Mesendoderm (in vitro differentiated cells): ENCODE measurements around the gene RUNDC3A.
"Not testable (repeated sequence)": the region's sequence is repeated elsewhere in the genome, so short reads cannot be mapped to it uniquely, and the experiment has no call there.

ENCODE experiments used
- DNase-seq: peaks from one replicate; pipeline ENCODE4 v3.0.0; 2013
- H2AK5ac ChIP-seq: 2 replicates; pipeline ENCODE4 v1.6.1; 2013; ENCODE audit warnings: low read length, inconsistent platforms
- H2BK120ac ChIP-seq: 2 replicates; pipeline ENCODE4 v1.6.1; 2013; ENCODE audit warnings: low read depth, mild to moderate bottlenecking, low read length, moderate library complexity, mixed read lengths
- H2BK15ac ChIP-seq: replicated peaks from 2 replicates; pipeline ENCODE4 v1.6.1; 2013; ENCODE audit warnings: low read depth, mild to moderate bottlenecking, moderate library complexity
- H2BK5ac ChIP-seq: 2 replicates; pipeline ENCODE4 v1.6.1; 2013; ENCODE audit warnings: low read length, inconsistent platforms
- H3K18ac ChIP-seq: 2 replicates; pipeline ENCODE4 v1.6.1; 2013; ENCODE audit warnings: mild to moderate bottlenecking, low read length, mixed read lengths
- H3K23ac ChIP-seq: one replicate; pipeline ENCODE4 v1.6.1; 2013; ENCODE audit warnings: low read length
- H3K27ac ChIP-seq: 2 replicates; pipeline ENCODE4 v1.5.1; 2013; ENCODE audit warnings: low read depth, mild to moderate bottlenecking, inconsistent platforms, low read length, moderate library complexity
- H3K27me3 ChIP-seq: 2 replicates; pipeline ENCODE4 v1.6.1; 2013; ENCODE audit warnings: low read length, control low read depth, mild to moderate bottlenecking, inconsistent platforms; ENCODE audit not compliant: insufficient read depth, poor library complexity
- H3K36me3 ChIP-seq: 2 replicates; pipeline ENCODE4 v1.6.1; 2013; ENCODE audit warnings: low read length, inconsistent platforms; ENCODE audit not compliant: control insufficient read depth, insufficient read depth
- H3K4ac ChIP-seq: one replicate; pipeline ENCODE4 v1.6.1; 2013; ENCODE audit warnings: low read depth, mild to moderate bottlenecking, low read length, moderate library complexity
- H3K4me1 ChIP-seq: 2 replicates; pipeline ENCODE4 v1.6.1; 2013; ENCODE audit warnings: low read depth, low read length, inconsistent platforms; ENCODE audit not compliant: control insufficient read depth
- H3K4me2 ChIP-seq: 2 replicates; pipeline ENCODE4 v1.6.1; 2013; ENCODE audit warnings: low read length
- H3K4me3 ChIP-seq: 2 replicates; pipeline ENCODE4 v1.5.1; 2013; ENCODE audit warnings: mild to moderate bottlenecking, low read length
- H3K56ac ChIP-seq: one replicate; pipeline ENCODE4 v1.6.1; 2013; ENCODE audit warnings: low read length
- H3K79me1 ChIP-seq: 2 replicates; pipeline ENCODE4 v1.6.1; 2013; ENCODE audit warnings: low read length, inconsistent platforms
- H3K79me2 ChIP-seq: 2 replicates; pipeline ENCODE4 v1.6.1; 2013; ENCODE audit warnings: mild to moderate bottlenecking, low read length; ENCODE audit not compliant: control insufficient read depth, insufficient read depth
- H3K9ac ChIP-seq: 2 replicates; pipeline ENCODE4 v1.6.1; 2013; ENCODE audit warnings: low read length, inconsistent platforms
- H4K5ac ChIP-seq: one replicate; pipeline ENCODE4 v1.6.1; 2013; ENCODE audit warnings: low read length
- H4K8ac ChIP-seq: one replicate; pipeline ENCODE4 v1.6.1; 2013; ENCODE audit warnings: low read depth, mild to moderate bottlenecking, control low read depth, low read length, moderate library complexity
- WGBS: extraction: QIAGEN DNeasy Blood & Tissue Kit; methylation state at CpG from one replicate; pipeline ENCODE4 v1.1.7; 2013; ENCODE audit warnings: low lambda C conversion rate, missing lambda C conversion rate; ENCODE audit not compliant: insufficient coverage; ENCODE audit errors: extremely low coverage; 5-methylcytosine and 5-hydroxymethylcytosine counted together

Gene RUNDC3A

GRCh38 chr17:44334727-44335126 is 26.3 kb downstream of the RUNDC3A start:
- Histone ChIP-seq H2BK120ac (no peak overlapping the region), H3K18ac (no peak overlapping the region), H4K5ac (no peak overlapping the region), H3K4me2 (no peak overlapping the region), H3K36me3 (no peaks in the 10 kb centered on the region), H3K4me1 (no peaks in the 10 kb centered on the region), H3K4ac (no peak overlapping the region), H4K8ac (no peak overlapping the region), H2BK5ac (no peak overlapping the region), H3K79me2 (no peaks in the 10 kb centered on the region), H3K4me3 (no peak overlapping the region), H2BK15ac (no peak overlapping the region), H3K79me1 (no peaks in the 10 kb centered on the region), H3K9ac (no peak overlapping the region), H2AK5ac (no peak overlapping the region), H3K27me3 (no peaks in the 10 kb centered on the region), H3K23ac (no peak overlapping the region), H3K27ac (no peak overlapping the region), H3K56ac (no peak overlapping the region)
- no CpG with 5 or more reads among the region's 3 CpGs for WGBS
- DNase-seq = no peak

- Histone ChIP-seq H3K27ac (no peak overlapping the region), H3K79me1 (no peaks in the 10 kb centered on the region), H3K36me3 (no peaks in the 10 kb centered on the region), H3K27me3 (no peaks in the 10 kb centered on the region), H3K9ac (no peak overlapping the region), H3K79me2 (no peaks in the 10 kb centered on the region), H4K5ac (no peak overlapping the region), H3K18ac (no peak overlapping the region), H3K23ac (no peak overlapping the region), H3K4me2 (no peak overlapping the region), H3K4ac (no peak overlapping the region), H3K4me1 (no peaks in the 10 kb centered on the region), H4K8ac (no peak overlapping the region), H3K4me3 (no peak overlapping the region), H2AK5ac (no peak overlapping the region), H3K56ac (no peak overlapping the region), H2BK5ac (no peak overlapping the region), H2BK120ac (no peak overlapping the region), H2BK15ac (no peak overlapping the region)
- DNase-seq = no peak
- WGBS = no CpG with 5 or more reads among the region's 3 CpGs
These were observed 27.2 kb downstream of the RUNDC3A start for GRCh38 chr17:44335564-44335963.

GRCh38 chr17:44335968-44336367 is 27.6 kb downstream of the RUNDC3A start:
- H3K18ac ChIP-seq = no peak overlapping the region
- H3K4me3 ChIP-seq = no peak overlapping the region
- H3K4ac ChIP-seq = no peak overlapping the region
- H3K27me3 ChIP-seq = no peaks in the 10 kb centered on the region
- H2BK5ac ChIP-seq = no peak overlapping the region
- no peak overlapping the region for H2BK120ac ChIP-seq
- no peak overlapping the region for H3K9ac ChIP-seq
- H3K4me2 ChIP-seq = no peak overlapping the region
- no peak overlapping the region for H4K8ac ChIP-seq
- no peak overlapping the region for H3K27ac ChIP-seq
- DNase-seq = no peak
- H3K4me1 ChIP-seq = no peaks in the 10 kb centered on the region
- H4K5ac ChIP-seq = no peak overlapping the region
- no peak overlapping the region for H2BK15ac ChIP-seq
- H3K56ac ChIP-seq = no peak overlapping the region
- no peak overlapping the region for H3K23ac ChIP-seq
- no peaks in the 10 kb centered on the region for H3K36me3 ChIP-seq
- H3K79me2 ChIP-seq = no peaks in the 10 kb centered on the region
- WGBS = no CpG with 5 or more reads among the region's 5 CpGs
- H2AK5ac ChIP-seq = no peak overlapping the region
- no peaks in the 10 kb centered on the region for H3K79me1 ChIP-seq

GRCh38 chr17:44338702-44339101 is 30.3 kb downstream of the RUNDC3A start:
- no peak overlapping the region for H3K4me2 ChIP-seq

GRCh38 chr17:44340553-44340952 is 32.2 kb downstream of the RUNDC3A start:
- not testable (repeated sequence) for H3K18ac ChIP-seq, H3K56ac ChIP-seq, H3K4me1 ChIP-seq, H3K4me3 ChIP-seq, H2BK120ac ChIP-seq, H3K27me3 ChIP-seq, H2BK15ac ChIP-seq, H2BK5ac ChIP-seq, H3K79me1 ChIP-seq, H3K4me2 ChIP-seq, H3K23ac ChIP-seq, DNase-seq, H3K27ac ChIP-seq, H4K8ac ChIP-seq, H3K79me2 ChIP-seq, H2AK5ac ChIP-seq, H3K36me3 ChIP-seq, H3K4ac ChIP-seq, H4K5ac ChIP-seq, H3K9ac ChIP-seq
- no CpG with 5 or more reads among the region's 5 CpGs for WGBS

More at GRCh38 chr17:44338702-44339101, 30.3 kb downstream of the RUNDC3A start:
- Histone ChIP-seq H4K8ac (no peak overlapping the region), H2BK15ac (no peak overlapping the region), H3K4me3 (no peak overlapping the region), H2AK5ac (no peak overlapping the region), H3K27ac (no peak overlapping the region), H4K5ac (no peak overlapping the region), H3K27me3 (no peaks in the 10 kb centered on the region), H3K23ac (no peak overlapping the region), H3K9ac (no peak overlapping the region), H2BK5ac (no peak overlapping the region), H3K79me2 (no peaks in the 10 kb centered on the region), H3K36me3 (no peaks in the 10 kb centered on the region), H3K18ac (no peak overlapping the region), H3K79me1 (no peaks in the 10 kb centered on the region), H3K56ac (no peak overlapping the region), H3K4me1 (no peaks in the 10 kb centered on the region), H2BK120ac (no peak overlapping the region), H3K4ac (no peak overlapping the region)
- DNase-seq = no peak
- WGBS = no CpG with 5 or more reads among the region's 6 CpGs

GRCh38 chr17:44343510-44344209 is 35.3 kb downstream of the RUNDC3A start:
- H3K4ac ChIP-seq = no peak overlapping the region
- H3K4me1 ChIP-seq = no peaks in the 10 kb centered on the region
- H4K8ac ChIP-seq = no peak overlapping the region
- H3K4me3 ChIP-seq = no peak overlapping the region
- H3K23ac ChIP-seq = no peak overlapping the region
- no peak for DNase-seq
- no peak overlapping the region for H2BK120ac ChIP-seq
- no peak overlapping the region for H2BK15ac ChIP-seq
- no peak overlapping the region for H2BK5ac ChIP-seq
- H3K27ac ChIP-seq = no peak overlapping the region
- no CpG with 5 or more reads among the region's 11 CpGs for WGBS
- peaks cover 2% of the 10 kb centered on the region for H3K79me1 ChIP-seq
- H3K79me2 ChIP-seq = no peaks in the 10 kb centered on the region
- no peak overlapping the region for H4K5ac ChIP-seq
- no peak overlapping the region for H3K18ac ChIP-seq
- H3K27me3 ChIP-seq = no peaks in the 10 kb centered on the region
- no peak overlapping the region for H3K9ac ChIP-seq
- H3K56ac ChIP-seq = no peak overlapping the region
- no peaks in the 10 kb centered on the region for H3K36me3 ChIP-seq
- no peak overlapping the region for H2AK5ac ChIP-seq
- H3K4me2 ChIP-seq = no peak overlapping the region
